ENCODE data around the gene NUTF2.

DNA sequence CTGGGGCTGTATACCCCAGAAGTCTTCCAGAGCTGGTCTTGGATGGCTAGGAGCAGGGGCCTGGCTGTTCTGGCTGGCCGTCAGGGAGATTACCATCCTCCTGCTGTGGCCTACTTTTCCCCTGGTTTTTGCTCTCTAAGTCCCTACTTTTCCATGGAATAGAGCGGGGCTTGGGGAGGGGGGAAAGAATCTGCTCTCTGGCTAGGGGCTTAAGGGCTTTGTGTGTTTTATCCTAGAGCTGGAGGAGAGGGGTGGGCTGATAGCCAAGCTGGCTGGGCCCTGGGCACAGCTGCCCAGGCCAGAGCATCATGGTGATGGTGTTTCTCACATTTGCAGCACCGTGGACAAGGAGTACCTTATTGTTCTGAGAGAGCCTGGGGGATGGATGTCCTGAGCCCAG lies 41.6 kb downstream of the NUTF2 start:
- TF ChIP-seq POLR2A (IDR thresholded peaks at IDR 0.05) = no peak
- TF ChIP-seq, protein P1, sequence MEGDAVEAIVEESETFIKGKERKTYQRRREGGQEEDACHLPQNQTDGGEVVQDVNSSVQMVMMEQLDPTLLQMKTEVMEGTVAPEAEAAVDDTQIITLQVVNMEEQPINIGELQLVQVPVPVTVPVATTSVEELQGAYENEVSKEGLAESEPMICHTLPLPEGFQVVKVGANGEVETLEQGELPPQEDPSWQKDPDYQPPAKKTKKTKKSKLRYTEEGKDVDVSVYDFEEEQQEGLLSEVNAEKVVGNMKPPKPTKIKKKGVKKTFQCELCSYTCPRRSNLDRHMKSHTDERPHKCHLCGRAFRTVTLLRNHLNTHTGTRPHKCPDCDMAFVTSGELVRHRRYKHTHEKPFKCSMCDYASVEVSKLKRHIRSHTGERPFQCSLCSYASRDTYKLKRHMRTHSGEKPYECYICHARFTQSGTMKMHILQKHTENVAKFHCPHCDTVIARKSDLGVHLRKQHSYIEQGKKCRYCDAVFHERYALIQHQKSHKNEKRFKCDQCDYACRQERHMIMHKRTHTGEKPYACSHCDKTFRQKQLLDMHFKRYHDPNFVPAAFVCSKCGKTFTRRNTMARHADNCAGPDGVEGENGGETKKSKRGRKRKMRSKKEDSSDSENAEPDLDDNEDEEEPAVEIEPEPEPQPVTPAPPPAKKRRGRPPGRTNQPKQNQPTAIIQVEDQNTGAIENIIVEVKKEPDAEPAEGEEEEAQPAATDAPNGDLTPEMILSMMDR (IDR thresholded peaks at IDR 0.05) = no peak
- no peak for TF ChIP-seq POLR2AphosphoS5 (IDR thresholded peaks at IDR 0.05)
- no peak for TF ChIP-seq EP300 (IDR thresholded peaks at IDR 0.05)
